ENCODE data around the gene PPP4R1.

DNA sequence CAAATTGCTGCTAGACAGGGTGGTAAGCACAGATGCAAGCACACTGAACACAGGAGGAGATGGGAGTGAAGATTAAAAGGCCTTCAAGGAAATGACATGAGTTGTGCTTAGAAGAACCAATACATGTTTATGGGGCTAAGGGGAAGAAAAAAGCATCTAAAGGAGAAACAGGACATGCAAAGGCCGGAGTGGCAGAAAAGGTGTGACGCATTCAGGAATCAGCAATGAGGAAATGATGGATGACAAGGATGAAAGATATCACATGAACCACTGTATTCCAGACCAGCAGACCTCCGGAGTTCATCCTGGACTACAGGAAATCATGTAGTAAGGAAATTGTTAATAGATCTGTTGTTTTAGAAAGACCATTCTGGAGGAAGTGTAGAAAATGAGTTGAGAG, 42.8 kb downstream of the PPP4R1 start:
- TF ChIP-seq POLR2A (IDR thresholded peaks at IDR 0.05) (no peak), POLR2AphosphoS5 (IDR thresholded peaks at IDR 0.05) (no peak)
- TF ChIP-seq, protein P1, sequence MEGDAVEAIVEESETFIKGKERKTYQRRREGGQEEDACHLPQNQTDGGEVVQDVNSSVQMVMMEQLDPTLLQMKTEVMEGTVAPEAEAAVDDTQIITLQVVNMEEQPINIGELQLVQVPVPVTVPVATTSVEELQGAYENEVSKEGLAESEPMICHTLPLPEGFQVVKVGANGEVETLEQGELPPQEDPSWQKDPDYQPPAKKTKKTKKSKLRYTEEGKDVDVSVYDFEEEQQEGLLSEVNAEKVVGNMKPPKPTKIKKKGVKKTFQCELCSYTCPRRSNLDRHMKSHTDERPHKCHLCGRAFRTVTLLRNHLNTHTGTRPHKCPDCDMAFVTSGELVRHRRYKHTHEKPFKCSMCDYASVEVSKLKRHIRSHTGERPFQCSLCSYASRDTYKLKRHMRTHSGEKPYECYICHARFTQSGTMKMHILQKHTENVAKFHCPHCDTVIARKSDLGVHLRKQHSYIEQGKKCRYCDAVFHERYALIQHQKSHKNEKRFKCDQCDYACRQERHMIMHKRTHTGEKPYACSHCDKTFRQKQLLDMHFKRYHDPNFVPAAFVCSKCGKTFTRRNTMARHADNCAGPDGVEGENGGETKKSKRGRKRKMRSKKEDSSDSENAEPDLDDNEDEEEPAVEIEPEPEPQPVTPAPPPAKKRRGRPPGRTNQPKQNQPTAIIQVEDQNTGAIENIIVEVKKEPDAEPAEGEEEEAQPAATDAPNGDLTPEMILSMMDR (IDR thresholded peaks at IDR 0.05 in 8 of 11, conservative IDR thresholded peaks at IDR 0.05 in 3 of 11) = no peak

Data from spleen (tissue), 7 donors.